ENCODE results near the gene SRMS.
"Not testable (repeated sequence)": the region's sequence is repeated elsewhere in the genome, so short reads cannot be mapped to it uniquely, and the experiment has no call there.

SRMS gene

GRCh38 chr20:63522091-63522868 lies 25.3 kb downstream of the SRMS start:
- no peak for DNase-seq (ENCODE audit: low read depth in 2 of 2)

DNA sequence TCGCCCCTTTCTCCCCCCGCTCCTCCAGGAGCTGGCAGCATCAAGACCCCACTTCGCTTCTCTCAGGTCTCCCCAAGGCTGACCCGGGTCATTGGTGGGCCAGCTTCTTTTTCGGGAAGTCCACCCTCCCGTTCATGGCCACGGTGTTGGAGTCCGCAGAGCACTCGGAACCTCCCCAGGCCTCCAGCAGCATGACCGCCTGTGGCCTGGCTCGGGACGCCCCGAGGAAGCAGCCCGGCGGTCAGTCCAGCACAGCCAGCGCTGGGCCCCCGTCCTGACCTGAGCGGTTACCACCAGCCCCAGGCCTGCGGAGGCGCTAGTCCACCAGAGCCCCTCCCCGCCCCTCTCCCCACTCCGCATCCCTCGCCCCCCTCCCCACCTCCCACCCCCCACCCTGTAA lies 25.9 kb downstream of the SRMS start:
- no peak for DNase-seq (ENCODE audit: low read depth in 2 of 2)

DNA sequence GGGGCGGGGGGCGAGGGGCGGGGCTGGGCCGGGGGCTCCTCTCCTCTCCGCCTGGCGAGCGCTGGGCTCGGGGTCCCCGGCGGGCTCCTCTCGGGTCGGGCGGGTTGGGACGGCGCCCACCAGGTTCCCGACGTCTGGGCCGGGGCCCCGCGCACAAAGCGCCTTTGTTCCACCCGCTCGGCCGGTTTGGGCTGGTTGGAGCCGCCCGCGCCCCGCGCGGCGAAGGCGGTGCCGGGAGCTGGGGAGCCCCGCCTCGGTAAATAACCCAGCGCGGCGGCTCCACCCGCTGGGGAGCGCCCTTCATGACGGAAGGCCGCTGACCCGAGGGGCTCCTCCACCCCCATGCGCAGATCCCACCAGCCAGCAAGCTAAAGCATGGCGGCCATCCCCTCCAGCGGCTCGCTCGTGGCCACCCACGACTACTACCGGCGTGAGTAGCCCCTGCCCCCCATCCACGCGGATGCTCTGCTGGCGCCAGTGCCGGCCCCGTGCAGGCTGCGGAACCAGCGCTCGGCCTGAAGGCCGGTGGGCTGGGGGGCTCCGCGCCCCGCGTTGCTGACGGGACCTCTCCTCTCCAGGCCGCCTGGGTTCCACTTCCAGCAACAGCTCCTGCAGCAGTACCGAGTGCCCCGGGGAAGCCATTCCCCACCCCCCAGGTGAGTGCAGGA lies 26.5 kb downstream of the SRMS start:
- peak; percentile 16 to 21 for DNase-seq (ENCODE audit: low read depth in 2 of 2)

- DNase-seq (ENCODE audit: low read depth in 2 of 2) = peak; percentile 61 to 62
These were observed 27.0 kb downstream of the SRMS start, which contains the start of gene PPDPF for GRCh38 chr20:63520504-63520933. Gene PPDPF (plus strand): TSS chr20:63520765. CDS start chr20:63521309, 544 bp downstream.

GRCh38 chr20:63519668-63520503 lies 27.7 kb downstream of the SRMS start:
- peak; percentile 15 to 16 for DNase-seq (ENCODE audit: low read depth in 2 of 2)

GRCh38 chr20:63518946-63519667 lies 28.4 kb downstream of the SRMS start:
- no peak for DNase-seq (ENCODE audit: low read depth in 2 of 2)

DNA sequence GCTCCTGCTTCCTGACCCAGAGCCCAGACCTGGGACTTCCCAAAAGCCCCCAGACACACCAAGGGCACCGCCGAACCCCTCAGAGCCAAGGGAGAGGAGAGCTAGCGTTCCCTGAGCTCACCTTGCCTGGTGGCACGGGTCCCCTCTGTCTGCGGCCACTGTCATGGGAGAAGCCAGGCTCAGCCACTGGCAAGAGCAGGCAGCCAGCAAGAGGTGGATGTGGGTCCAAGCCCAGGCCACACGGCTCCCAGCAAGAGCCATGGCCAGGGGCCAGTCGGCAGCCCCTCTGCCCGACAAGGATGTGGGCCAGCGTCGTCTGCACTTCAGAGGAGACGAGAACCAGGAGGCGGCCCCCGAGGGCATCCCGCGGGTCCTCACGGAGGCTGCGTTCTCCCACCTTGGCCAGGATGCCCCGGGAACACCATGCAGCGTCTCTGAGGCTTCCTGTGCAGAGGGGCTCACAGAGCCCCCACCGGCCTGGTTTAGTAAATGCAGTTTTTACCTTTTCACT lies 29.1 kb downstream of the SRMS start:
- DNase-seq (ENCODE audit: low read depth in 2 of 2) = no peak

- no peak for DNase-seq (ENCODE audit: low read depth in 2 of 2)
These were observed 29.9 kb downstream of the SRMS start for GRCh38 chr20:63517376-63518309.

DNA sequence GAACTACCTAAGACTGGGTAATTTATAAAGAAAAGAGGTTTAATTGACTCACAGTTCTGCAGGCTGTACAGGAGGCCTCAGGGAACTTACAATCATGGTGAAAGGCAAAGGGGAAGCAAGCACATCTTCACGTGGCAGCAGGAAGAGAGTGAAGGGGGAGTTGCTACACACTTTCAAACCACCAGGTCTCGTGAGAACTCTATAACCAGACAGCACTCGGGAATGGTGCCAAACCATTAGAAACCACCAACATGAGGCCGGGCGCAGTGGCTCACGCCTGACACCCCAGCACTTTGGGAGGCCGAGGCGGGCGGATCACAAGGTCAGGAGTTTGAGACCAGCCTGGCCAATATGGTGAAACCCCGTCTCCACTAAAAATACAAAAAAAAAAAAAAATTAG lies 33.0 kb downstream of the SRMS start:
- not testable (repeated sequence) for DNase-seq (ENCODE audit: low read depth in 2 of 2)

- no peak for DNase-seq (ENCODE audit: low read depth in 2 of 2)
These were observed 34.3 kb downstream of the SRMS start for GRCh38 chr20:63513207-63513606.

GRCh38 chr20:63509088-63509564 lies 38.4 kb downstream of the SRMS start:
- DNase-seq (ENCODE audit: low read depth in 2 of 2) = no peak

DNA sequence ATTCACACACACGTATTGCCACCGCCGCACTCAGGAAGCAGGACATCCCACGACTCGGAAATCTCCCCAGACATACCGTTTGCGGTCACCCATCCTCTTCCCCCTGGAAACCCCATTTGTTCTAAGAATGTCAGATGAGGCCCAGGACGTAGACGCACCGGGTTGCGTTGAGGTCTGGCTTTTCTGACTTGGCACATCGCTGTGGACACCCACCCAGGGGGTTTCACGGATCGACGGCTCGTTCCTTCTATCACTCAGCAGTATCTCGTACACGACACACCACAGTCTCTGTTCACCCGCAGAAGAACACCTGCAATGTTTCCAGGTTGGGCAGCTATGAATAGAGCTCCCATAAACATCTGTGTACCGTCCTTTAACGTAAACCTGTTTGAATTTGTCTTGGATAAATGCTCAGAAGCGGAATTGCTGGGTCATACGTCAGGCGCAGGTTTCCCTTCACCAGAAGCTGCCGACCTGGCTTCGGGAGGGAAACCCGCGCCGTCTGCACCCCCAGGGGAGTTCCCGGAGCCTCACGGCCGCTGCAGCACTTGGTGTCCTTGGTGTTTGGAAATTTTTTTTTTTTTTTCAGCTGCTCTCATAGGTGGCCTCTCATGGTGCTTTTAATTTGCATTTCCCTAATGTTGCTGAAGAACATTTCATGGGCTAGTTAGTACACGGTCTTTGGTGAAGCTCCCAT lies 39.3 kb downstream of the SRMS start:
- no peak for DNase-seq (ENCODE audit: low read depth in 2 of 2)

GRCh38 chr20:63507083-63507743 lies 40.3 kb downstream of the SRMS start:
- no peak for DNase-seq (ENCODE audit: low read depth in 2 of 2)

DNA sequence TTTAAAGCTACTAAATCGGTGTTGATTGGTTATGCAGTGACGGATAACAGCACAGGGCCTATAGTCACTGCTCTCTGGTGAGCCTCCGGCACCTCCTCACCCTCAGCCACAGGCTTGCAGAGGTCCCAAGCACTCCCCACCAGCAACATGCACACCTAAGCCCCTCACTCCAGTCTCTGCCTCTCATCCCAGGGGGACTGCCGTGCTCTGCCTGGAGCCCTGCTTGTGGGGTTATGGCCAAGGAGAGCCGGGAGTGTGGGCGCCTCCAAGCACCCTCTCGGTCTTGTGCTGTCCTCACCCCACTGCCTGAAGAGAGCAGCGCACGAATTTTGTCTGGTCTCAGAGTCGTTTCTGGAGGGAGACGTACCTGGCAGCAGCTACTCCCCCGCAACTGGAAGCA lies 41.8 kb downstream of the SRMS start:
- no peak for DNase-seq (ENCODE audit: low read depth in 2 of 2)

DNA sequence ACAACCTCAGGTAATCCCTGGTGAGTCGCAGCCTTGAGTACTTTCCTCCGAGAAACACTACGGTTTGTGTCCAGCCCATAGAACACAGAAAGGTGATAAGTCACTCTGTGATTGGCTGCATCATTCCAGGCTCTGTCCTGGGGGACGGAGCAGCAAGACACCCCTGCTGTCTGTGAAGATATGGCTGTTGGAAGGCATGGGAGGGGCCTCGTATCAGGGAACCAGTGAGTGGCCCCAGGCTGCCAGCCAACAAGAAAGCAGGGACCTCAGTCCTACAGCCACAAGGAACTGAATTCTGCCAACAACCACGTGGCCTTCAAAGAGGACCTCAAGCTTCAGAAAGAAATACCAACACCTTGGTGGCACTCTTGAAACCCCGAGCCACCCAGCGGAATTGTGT lies 42.3 kb downstream of the SRMS start:
- DNase-seq (ENCODE audit: low read depth in 2 of 2) = no peak

DNA sequence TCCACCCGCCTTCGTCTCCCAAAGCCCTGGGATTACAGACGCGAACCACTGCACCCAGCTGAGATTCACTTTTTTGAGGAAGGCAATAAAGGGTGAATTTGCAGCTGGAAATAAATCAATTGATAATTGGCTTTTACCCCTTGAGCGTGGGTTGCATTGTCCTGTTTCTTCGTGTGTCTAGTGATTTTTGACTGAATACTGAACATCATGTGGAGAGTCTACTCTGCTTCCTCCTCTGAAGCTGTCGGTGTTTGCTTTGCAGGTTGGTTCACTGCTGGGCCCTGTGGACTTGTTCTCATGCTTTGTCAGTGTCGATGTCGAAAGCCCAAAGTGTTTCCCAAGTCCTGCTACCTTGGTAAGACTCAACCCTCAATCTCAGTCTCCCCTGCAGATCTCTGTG lies 42.9 kb downstream of the SRMS start:
- no peak for DNase-seq (ENCODE audit: low read depth in 2 of 2)

- DNase-seq (ENCODE audit: low read depth in 2 of 2) = no peak
These were observed 44.0 kb downstream of the SRMS start for GRCh38 chr20:63503524-63503923.

DNA sequence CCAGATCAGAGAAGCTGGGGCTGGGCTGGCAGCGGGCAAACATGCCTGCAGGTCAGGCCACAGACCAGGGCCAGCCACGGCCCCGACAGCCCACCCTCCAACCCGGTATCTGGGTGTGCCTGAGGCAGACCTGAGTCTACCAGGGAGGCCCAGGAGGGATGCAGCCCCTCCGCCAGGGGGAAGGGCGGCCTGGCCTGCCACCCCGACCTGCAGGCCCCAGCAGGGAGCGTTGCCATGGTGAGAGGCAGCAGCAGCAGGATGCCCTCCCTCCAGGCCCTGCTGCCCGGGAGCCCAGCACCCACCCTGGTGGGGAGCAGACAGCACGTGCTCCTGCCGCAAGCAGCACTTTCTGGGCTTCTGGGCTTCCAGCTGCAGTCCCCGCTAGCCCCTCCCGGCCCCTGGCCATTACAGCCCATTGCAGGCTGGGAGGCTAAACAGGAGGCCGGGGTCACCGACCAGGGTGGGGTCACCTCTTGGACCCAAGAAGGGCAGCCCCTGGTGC lies 44.8 kb downstream of the SRMS start:
- no peak for DNase-seq (ENCODE audit: low read depth in 2 of 2)
